NB4 (cell line): ENCODE data around the gene CUX1.
"Not testable (repeated sequence)": the region's sequence is repeated elsewhere in the genome, so short reads cannot be mapped to it uniquely, and the experiment has no call there.

Source experiments
- DNase-seq: peaks from one replicate; pipeline ENCODE4 v3.0.0; 2010; ENCODE audit warnings: low read depth
- H3K4me3 ChIP-seq: one replicate; pipeline ENCODE4 v1.5.1; 2011; ENCODE audit warnings: mild to moderate bottlenecking, low read depth, low read length, moderate library complexity
- CTCF ChIP-seq: IDR thresholded peaks from one replicate; pipeline ENCODE4 v1.5.1; 2012; ENCODE audit warnings: low read depth, low read length
- MAX ChIP-seq: IDR thresholded peaks from 2 replicates; pipeline ENCODE4 v1.6.1; 2011; ENCODE audit warnings: low read depth, low read length
- MYC ChIP-seq: IDR thresholded peaks from 2 replicates; pipeline ENCODE4 v1.6.1; 2011; ENCODE audit warnings: low read depth, low read length
- POLR2A ChIP-seq: IDR thresholded peaks from 2 replicates; pipeline ENCODE4 v1.6.1; 2011; ENCODE audit warnings: mild to moderate bottlenecking; ENCODE audit not compliant: insufficient read length; ENCODE audit errors: extremely low read depth

The CUX1 gene

GRCh38 chr7:101927389-101927788, 110.0 kb downstream of the CUX1 start:
- no peak for DNase-seq
- TF ChIP-seq CTCF (no peak), MYC (no peak), MAX (no peak), POLR2A (no peak)
- no peak overlapping the region for H3K4me3 ChIP-seq

GRCh38 chr7:101927802-101928201, 110.4 kb downstream of the CUX1 start:
- TF ChIP-seq CTCF (no peak), MYC (no peak)
- no peak for DNase-seq
- H3K4me3 ChIP-seq: no peak overlapping the region

- no peak for DNase-seq
- H3K4me3 ChIP-seq: no peak overlapping the region
- TF ChIP-seq MAX: no peak
- TF ChIP-seq MYC: no peak
- TF ChIP-seq CTCF: no peak
- TF ChIP-seq POLR2A: no peak
Observed at GRCh38 chr7:101929256-101929655, 111.8 kb downstream of the CUX1 start.

GRCh38 chr7:101929911-101930310, 112.5 kb downstream of the CUX1 start:
- DNase-seq, H3K4me3 ChIP-seq: not testable (repeated sequence)

- no peak overlapping the region for H3K4me3 ChIP-seq
- TF ChIP-seq POLR2A (no peak), MYC (no peak), CTCF (no peak), MAX (no peak)
- no peak for DNase-seq
Observed at GRCh38 chr7:101932083-101932482, 114.7 kb downstream of the CUX1 start.

- TF ChIP-seq MYC (no peak), CTCF (no peak), POLR2A (no peak), MAX (no peak)
- no peak overlapping the region for H3K4me3 ChIP-seq
Observed at GRCh38 chr7:101933028-101933427, 115.6 kb downstream of the CUX1 start.

More at GRCh38 chr7:101933028-101933427, 115.6 kb downstream of the CUX1 start:
- no peak for DNase-seq
